ENCODE data around the gene GPHN. TPM values are rescaled to one million over a fixed set of nuclear protein-coding genes. Genes with fewer than 3 reads are reported as not detected.

The GPHN gene
- total RNA-seq, 4 donors from 2014 or later = 14.8 to 20.8 (median 17.0) TPM

GRCh38 chr14:67173719-67174118 lies 665.8 kb downstream of the GPHN start:
- no peak overlapping the region for H3K4me3 ChIP-seq (ENCODE audit: low read depth, poor library complexity, severe bottlenecking)
- DNase-seq (ENCODE audit: low spot score in 2 of 2) = no peak
- WGBS, 2 donors = 88 to 99% methylated on average over 2 of the region's 2 CpGs
- intact Hi-C loops (cut with DNase I; ENCODE audit: low total_unique reads) = no loop called here
- TF ChIP-seq POLR2A (IDR thresholded peaks at IDR 0.05) (no peak), CTCF (IDR thresholded peaks at IDR 0.05) (no peak)

- WGBS, 2 donors = 77 to 86% methylated on average over 5 of the region's 5 CpGs
- no peak for DNase-seq (ENCODE audit: low spot score in 2 of 2)
- TF ChIP-seq CTCF (IDR thresholded peaks at IDR 0.05) (no peak), POLR2A (IDR thresholded peaks at IDR 0.05) (no peak)
- no peak overlapping the region for H3K4me3 ChIP-seq (ENCODE audit: low read depth, poor library complexity, severe bottlenecking)
- intact Hi-C loops (cut with DNase I; ENCODE audit: low total_unique reads) = no loop called here
Observed at GRCh38 chr14:67186172-67186768, 678.3 kb downstream of the GPHN start.

- DNase-seq (ENCODE audit: low spot score in 2 of 2) = no peak
- no peak overlapping the region for H3K4me3 ChIP-seq (ENCODE audit: low read depth, poor library complexity, severe bottlenecking)
- intact Hi-C loops (cut with DNase I; ENCODE audit: low total_unique reads) = no loop called here
- TF ChIP-seq CTCF (IDR thresholded peaks at IDR 0.05) (no peak), POLR2A (IDR thresholded peaks at IDR 0.05) (no peak)
- WGBS, 2 donors = 65 to 71% methylated on average over 7 of the region's 7 CpGs
Observed at GRCh38 chr14:67186789-67187584, 679.0 kb downstream of the GPHN start.

GRCh38 chr14:67187826-67188225 lies 679.9 kb downstream of the GPHN start:
- H3K4me3 ChIP-seq (ENCODE audit: low read depth, poor library complexity, severe bottlenecking) = no peak overlapping the region
- DNase-seq (ENCODE audit: low spot score in 2 of 2) = no peak
- TF ChIP-seq POLR2A (IDR thresholded peaks at IDR 0.05) (no peak), CTCF (IDR thresholded peaks at IDR 0.05) (no peak)
- intact Hi-C loops (cut with DNase I; ENCODE audit: low total_unique reads) = no loop called here
- 80 to 87% methylated on average over 2 of the region's 2 CpGs for WGBS, 2 donors

- no peak overlapping the region for H3K4me3 ChIP-seq (ENCODE audit: low read depth, poor library complexity, severe bottlenecking)
- WGBS, 2 donors = 74 to 81% methylated on average over 4 of the region's 4 CpGs
- TF ChIP-seq CTCF (IDR thresholded peaks at IDR 0.05) (no peak), POLR2A (IDR thresholded peaks at IDR 0.05) (no peak)
- intact Hi-C loops (cut with DNase I; ENCODE audit: low total_unique reads) = no loop called here
- no peak for DNase-seq (ENCODE audit: low spot score in 2 of 2)
Observed at GRCh38 chr14:67188326-67188725, 680.4 kb downstream of the GPHN start.
